H9 (cell line): ENCODE data around the gene GGA1. TPM values are rescaled to one million over a fixed set of nuclear protein-coding genes. Genes with fewer than 3 reads are reported as not detected.

Source experiments
- DNase-seq: peaks from one replicate; pipeline ENCODE4 v3.0.0-alpha.2; 2017
- H2AFZ ChIP-seq: one replicate; pipeline ENCODE4 v1.6.1; 2013; ENCODE audit warnings: mild to moderate bottlenecking, low read length, control low read depth, moderate library complexity
- H2AK5ac ChIP-seq: 2 replicates; pipeline ENCODE4 v1.6.1; 2013; ENCODE audit warnings: low read length, control low read depth, mixed read lengths; ENCODE audit not compliant: insufficient read length
- H2BK120ac ChIP-seq: one replicate; pipeline ENCODE4 v1.6.1; 2013; ENCODE audit warnings: low read depth, mild to moderate bottlenecking, low read length, control low read depth, inconsistent platforms; ENCODE audit not compliant: poor library complexity, severe bottlenecking
- H2BK12ac ChIP-seq: 2 replicates; pipeline ENCODE4 v1.6.1; 2013; ENCODE audit warnings: low read length, control low read depth, mixed read lengths, low read depth; ENCODE audit not compliant: insufficient read length
- H2BK15ac ChIP-seq: 2 replicates; pipeline ENCODE4 v1.6.1; 2013; ENCODE audit warnings: low read depth, low read length, control low read depth
- H2BK20ac ChIP-seq: one replicate; pipeline ENCODE4 v1.6.1; 2013; ENCODE audit warnings: low read depth, mild to moderate bottlenecking, low read length, control low read depth, inconsistent platforms; ENCODE audit not compliant: poor library complexity, severe bottlenecking
- H2BK5ac ChIP-seq: 2 replicates; pipeline ENCODE4 v1.6.1; 2013; ENCODE audit warnings: low read length, control low read depth, mixed read lengths; ENCODE audit not compliant: insufficient read length
- H3K14ac ChIP-seq: 2 replicates; pipeline ENCODE4 v1.6.1; 2013; ENCODE audit warnings: low read length, control low read depth; ENCODE audit not compliant: insufficient read depth
- H3K18ac ChIP-seq: 2 replicates; pipeline ENCODE4 v1.6.1; 2013; ENCODE audit warnings: low read depth, mild to moderate bottlenecking, mixed read lengths, low read length, control low read depth; ENCODE audit not compliant: insufficient read length
- H3K23ac ChIP-seq: 2 replicates; pipeline ENCODE4 v1.6.1; 2013; ENCODE audit warnings: low read length, control low read depth, mixed read lengths, low read depth; ENCODE audit not compliant: insufficient read length
- H3K23me2 ChIP-seq: 2 replicates; pipeline ENCODE4 v1.6.1; 2013; ENCODE audit warnings: low read depth, mild to moderate bottlenecking, mixed read lengths, low read length, control low read depth; ENCODE audit not compliant: insufficient read length, poor library complexity, severe bottlenecking
- H3K27ac ChIP-seq: 2 replicates; pipeline ENCODE4 v1.5.1; 2013; ENCODE audit warnings: low read length, control low read depth, mixed read lengths, low read depth; ENCODE audit not compliant: insufficient read length
- H3K27me3 ChIP-seq: 2 replicates; pipeline ENCODE4 v1.6.1; 2013; ENCODE audit warnings: low read length, control low read depth, inconsistent platforms; ENCODE audit not compliant: insufficient read depth
- H3K4ac ChIP-seq: 2 replicates; pipeline ENCODE4 v1.6.1; 2013; ENCODE audit warnings: low read depth, mild to moderate bottlenecking, control low read depth, inconsistent platforms, low read length, moderate library complexity
- H3K4me1 ChIP-seq: 2 replicates; pipeline ENCODE4 v1.6.1; 2013; ENCODE audit warnings: low read length, control low read depth, inconsistent platforms; ENCODE audit not compliant: insufficient read depth
- H3K4me2 ChIP-seq: 2 replicates; pipeline ENCODE4 v1.6.1; 2013; ENCODE audit warnings: low read length, control low read depth, mixed read lengths; ENCODE audit not compliant: insufficient read length, insufficient read depth
- H3K56ac ChIP-seq: 2 replicates; pipeline ENCODE4 v1.6.1; 2013; ENCODE audit warnings: low read depth, mild to moderate bottlenecking, mixed read lengths, low read length, control low read depth; ENCODE audit not compliant: insufficient read length
- H3K79me1 ChIP-seq: 2 replicates; pipeline ENCODE4 v1.6.1; 2013; ENCODE audit warnings: low read depth, mild to moderate bottlenecking, moderate library complexity, low read length, control low read depth, inconsistent platforms; ENCODE audit not compliant: insufficient read depth, poor library complexity, severe bottlenecking
- H3K79me2 ChIP-seq: 2 replicates; pipeline ENCODE4 v1.6.1; 2013; ENCODE audit warnings: low read length, control low read depth, inconsistent platforms; ENCODE audit not compliant: insufficient read depth
- H3K9ac ChIP-seq: 2 replicates; pipeline ENCODE4 v1.6.1; 2013; ENCODE audit warnings: low read length, control low read depth, mixed read lengths; ENCODE audit not compliant: insufficient read length; ENCODE audit errors: extremely low read depth
- H3K9me3 ChIP-seq: one replicate; pipeline ENCODE4 v1.6.1; 2013; ENCODE audit warnings: low read depth, low read length, inconsistent platforms; ENCODE audit not compliant: control insufficient read depth
- H3T11ph ChIP-seq: one replicate; pipeline ENCODE4 v1.6.1; 2013; ENCODE audit warnings: mild to moderate bottlenecking, low read length, control low read depth, inconsistent platforms
- H4K20me1 ChIP-seq: one replicate; pipeline ENCODE4 v1.6.1; 2013; ENCODE audit not compliant: control insufficient read depth, insufficient read length, insufficient read depth
- H4K5ac ChIP-seq: 2 replicates; pipeline ENCODE4 v1.6.1; 2013; ENCODE audit warnings: low read depth, mild to moderate bottlenecking, mixed read lengths, low read length, control low read depth; ENCODE audit not compliant: insufficient read length
- H4K8ac ChIP-seq: replicated peaks from 2 replicates; pipeline ENCODE4 v1.6.1; 2013; ENCODE audit warnings: low read length, control low read depth, mixed read lengths, low read depth; ENCODE audit not compliant: insufficient read length
- H4K91ac ChIP-seq: 2 replicates; pipeline ENCODE4 v1.6.1; 2013; ENCODE audit warnings: low read depth, mild to moderate bottlenecking, moderate library complexity, mixed read lengths, low read length, control low read depth; ENCODE audit not compliant: insufficient read length
- H3K27ac Mint-ChIP-seq, 3 experiments: 2 replicates in 2 of 3; 3 replicates in 1 of 3; pipeline ENCODE4 v1.8.0; 2020 to 2021; ENCODE audit warnings: mixed read lengths in 3 of 3, mild to moderate bottlenecking in 1 of 3, moderate library complexity in 1 of 3
- H3K27me3 Mint-ChIP-seq: 2 replicates; pipeline ENCODE4 v1.8.0; 2021; ENCODE audit warnings: low read depth, mild to moderate bottlenecking, moderate library complexity, mixed read lengths
- H3K36me3 Mint-ChIP-seq, 3 experiments: 2 replicates in 2 of 3; 3 replicates in 1 of 3; pipeline ENCODE4 v1.8.0; 2020 to 2021; ENCODE audit warnings: low read depth in 3 of 3, mixed read lengths in 3 of 3; ENCODE audit not compliant: insufficient read depth in 1 of 3
- H3K4me1 Mint-ChIP-seq, 2 experiments: 2 replicates each; pipeline ENCODE4 v1.8.0; 2020; ENCODE audit warnings: mixed read lengths in 2 of 2
- H3K4me3 Mint-ChIP-seq, 2 experiments: 2 replicates in 1 of 2; 3 replicates in 1 of 2; pipeline ENCODE4 v1.8.0; 2020 to 2021; ENCODE audit warnings: mild to moderate bottlenecking in 2 of 2, mixed read lengths in 2 of 2, moderate library complexity in 1 of 2
- H3K9me3 Mint-ChIP-seq, 2 experiments: 2 replicates in 1 of 2; 3 replicates in 1 of 2; pipeline ENCODE4 v1.8.0; 2020; ENCODE audit warnings: mild to moderate bottlenecking in 2 of 2, mixed read lengths in 2 of 2, moderate library complexity in 1 of 2
- CTCF ChIP-seq: fragments of 200-600 bp; sonication (generic); conservative IDR thresholded peaks from 3 replicates; pipeline ENCODE4 v1.8.0; 2021; ENCODE audit warnings: antibody characterized with exemption, mild to moderate bottlenecking
- WGBS: extraction: QIAGEN DNeasy Blood & Tissue Kit; methylation state at CpG from one replicate; pipeline ENCODE4 v1.1.7; 2013; ENCODE audit warnings: missing lambda C conversion rate, low lambda C conversion rate, mixed read lengths; ENCODE audit not compliant: insufficient read length; ENCODE audit errors: extremely low coverage; 5-methylcytosine and 5-hydroxymethylcytosine counted together
- total RNA-seq: library from RNA; stranded (reverse); gene quantifications from 2 replicates; pipeline ENCODE4 v1.2.1, GENCODE V29; 2021

GGA1 gene
- total RNA-seq, 1 experiment from 2014 or later: 61.7 TPM

- H3K23me2 ChIP-seq: peaks cover 7% of the 10 kb centered on the region
- Mint-ChIP-seq H3K4me3 (no peak overlapping the region), H3K9me3 (no peaks in the 10 kb centered on the region), H3K4me1 (peaks cover 23 to 27% of the 10 kb centered on the region in 2 experiments), H3K27ac (peak overlapping the region in 2 of 3 experiments; percentile 44 to 67; a peak in 1 of 7 replicates), H3K36me3 (peaks cover 13 to 44% (median 34%) of the 10 kb centered on the region in 3 experiments; a peak in 6 of 7 replicates), H3K27me3 (no peaks in the 10 kb centered on the region)
- H3K79me1 ChIP-seq: peaks cover 15% of the 10 kb centered on the region
- H3K27me3 ChIP-seq: no peaks in the 10 kb centered on the region
- no peak overlapping the region for H2BK120ac ChIP-seq
- no peak overlapping the region for H3K27ac ChIP-seq
- H3K9me3 ChIP-seq: no peaks in the 10 kb centered on the region
- no peak overlapping the region for H4K8ac ChIP-seq
- H4K5ac ChIP-seq: no peak overlapping the region
- no peak overlapping the region for H3K14ac ChIP-seq
- no peak overlapping the region for H3K4me2 ChIP-seq
- H3K4me1 ChIP-seq: peaks cover 2% of the 10 kb centered on the region; the same call in 1 of the 2 replicates
- no peak overlapping the region for H2AK5ac ChIP-seq
- WGBS: no CpG with 5 or more reads among the region's 16 CpGs
- no peaks in the 10 kb centered on the region for H4K20me1 ChIP-seq
- H4K91ac ChIP-seq: no peak overlapping the region
- no peak overlapping the region for H2BK5ac ChIP-seq
- H3K18ac ChIP-seq: no peak overlapping the region
- no peak overlapping the region for H3K9ac ChIP-seq
- no peak overlapping the region for H3T11ph ChIP-seq
- H3K79me2 ChIP-seq: peaks cover 27% of the 10 kb centered on the region; the same call in 1 of the 2 replicates
- H3K56ac ChIP-seq: no peak overlapping the region
- no peak overlapping the region for H2BK12ac ChIP-seq
- TF ChIP-seq CTCF: no peak
- DNase-seq: no peak
- H2BK20ac ChIP-seq: no peak overlapping the region
- H2AFZ ChIP-seq: no peak overlapping the region
- H3K4ac ChIP-seq: no peak overlapping the region
- H2BK15ac ChIP-seq: no peak overlapping the region
- no peak overlapping the region for H3K23ac ChIP-seq
Observed at GRCh38 chr22:37663521-37664140, 55.0 kb downstream of the GGA1 start.
